Frontal cortex (tissue), 4 donors: ENCODE data around the gene CBFA2T2. TPM values are rescaled to one million over a fixed set of nuclear protein-coding genes. Genes with fewer than 3 reads are reported as not detected.

Source experiments
- DNase-seq, 2 donors: peaks; one replicate each; pipeline ENCODE4 v3.0.0; 2012; ENCODE audit warnings: low spot score in 2 of 2
- FAIRE-seq: peaks from 2 replicates; lab custom pipeline; 2012; peaks lifted over from hg19 to GRCh38; lab: Jason Lieb, UNC
- total RNA-seq: library from RNA; depleted of rRNA; stranded (reverse); fragments of >200 nt; gene quantifications from one replicate; pipeline ENCODE4 v1.2.3, GENCODE V29; 2014
- donor health status: control.
- donor health status: control.
- donor health status: control.

Gene CBFA2T2
- total RNA-seq, 1 donor from 2014 or later, result 24.9 TPM

- FAIRE-seq (no peak), DNase-seq (no peak)
Observed at GRCh38 chr20:33671573-33672288, 181.8 kb downstream of the CBFA2T2 start.

GRCh38 chr20:33672426-33673113 lies 182.7 kb downstream of the CBFA2T2 start:
- DNase-seq, result no peak

GRCh38 chr20:33673114-33673409 lies 183.2 kb downstream of the CBFA2T2 start:
- no peak for FAIRE-seq
- no peak for DNase-seq

More at GRCh38 chr20:33672426-33673113, 182.7 kb downstream of the CBFA2T2 start:
- no peak for FAIRE-seq

- no peak for FAIRE-seq
- DNase-seq, result peak in 1 of 2 donors; percentile 51
Observed at GRCh38 chr20:33673410-33674293, 183.8 kb downstream of the CBFA2T2 start.

GRCh38 chr20:33674294-33675135 lies 184.6 kb downstream of the CBFA2T2 start, which contains the start of gene NECAB3:
TSS of gene NECAB3 (minus strand) at chr20:33674428. CDS start at chr20:33674352, 76 bp downstream.
- DNase-seq (peak; percentile 94 to 96), FAIRE-seq (no peak)

- FAIRE-seq, result no peak
Observed at GRCh38 chr20:33675136-33675959, 185.5 kb downstream of the CBFA2T2 start.

GRCh38 chr20:33676121-33676520 lies 186.2 kb downstream of the CBFA2T2 start:
- DNase-seq, result no peak
- no peak for FAIRE-seq

More at GRCh38 chr20:33675136-33675959, 185.5 kb downstream of the CBFA2T2 start:
- DNase-seq, result no peak

GRCh38 chr20:33676652-33677645 lies 187.1 kb downstream of the CBFA2T2 start:
- DNase-seq (no peak), FAIRE-seq (no peak)

- FAIRE-seq (no peak), DNase-seq (no peak)
Observed at GRCh38 chr20:33677991-33678702, 188.3 kb downstream of the CBFA2T2 start.

- FAIRE-seq, result no peak
- DNase-seq, result no peak
Observed at GRCh38 chr20:33679758-33680485, 190.0 kb downstream of the CBFA2T2 start.

GRCh38 chr20:33680686-33681085 lies 190.8 kb downstream of the CBFA2T2 start:
- FAIRE-seq (no peak), DNase-seq (no peak)

- FAIRE-seq (no peak), DNase-seq (no peak)
Observed at GRCh38 chr20:33681288-33681687, 191.4 kb downstream of the CBFA2T2 start.

GRCh38 chr20:33681728-33682353 lies 191.9 kb downstream of the CBFA2T2 start:
- DNase-seq (no peak), FAIRE-seq (no peak)

GRCh38 chr20:33684533-33685327 lies 194.8 kb downstream of the CBFA2T2 start:
- FAIRE-seq, result no peak
- DNase-seq, result peak in 1 of 2 donors; percentile 9
